Daoy (cell line): ENCODE results near the gene TMC8. TPM values are rescaled to one million over a fixed set of nuclear protein-coding genes. Genes with fewer than 3 reads are reported as not detected.
"Not testable (repeated sequence)": the region's sequence is repeated elsewhere in the genome, so short reads cannot be mapped to it uniquely, and the experiment has no call there.

Experiments
- DNase-seq: peaks from one replicate; pipeline ENCODE4 v3.0.0-alpha.2; 2015; ENCODE audit warnings: low read depth
- total RNA-seq: library from RNA; depleted of rRNA; stranded (reverse); fragments of >200 nt; shearing (Covaris generic); gene quantifications from 2 replicates; pipeline ENCODE4 v1.2.3, GENCODE V29; 2014

TMC8 gene
- total RNA-seq, 1 experiment from 2014 or later: not detected

- DNase-seq: no peak
Measured at GRCh38 chr17:78134899-78135385, 4.4 kb downstream of the TMC8 start.

GRCh38 chr17:78135858-78136500 lies 5.4 kb downstream of the TMC8 start:
- DNase-seq: no peak

GRCh38 chr17:78137392-78138203 lies 7.0 kb downstream of the TMC8 start:
- DNase-seq: no peak

GRCh38 chr17:78138204-78139060 lies 7.9 kb downstream of the TMC8 start:
- DNase-seq: peak; percentile 10

- not testable (repeated sequence) for DNase-seq
Measured at GRCh38 chr17:78139861-78140168, 9.2 kb downstream of the TMC8 start.

- peak; percentile 96 for DNase-seq
Measured at GRCh38 chr17:78140169-78141051, 9.8 kb downstream of the TMC8 start.

GRCh38 chr17:78141437-78142118 lies 11.0 kb downstream of the TMC8 start:
- no peak for DNase-seq

- peak; percentile 89 for DNase-seq
Measured at GRCh38 chr17:78142119-78142861, 11.7 kb downstream of the TMC8 start.

GRCh38 chr17:78143214-78144146 lies 12.9 kb downstream of the TMC8 start:
- no peak for DNase-seq

- DNase-seq: peak; percentile 80
Measured at GRCh38 chr17:78144147-78144719, 13.7 kb downstream of the TMC8 start.

GRCh38 chr17:78144736-78145641 lies 14.4 kb downstream of the TMC8 start:
- no peak for DNase-seq

- DNase-seq: no peak
Measured at GRCh38 chr17:78146471-78146869, 15.9 kb downstream of the TMC8 start.

- no peak for DNase-seq
Measured at GRCh38 chr17:78146881-78147280, 16.3 kb downstream of the TMC8 start.

GRCh38 chr17:78147315-78147998 lies 16.9 kb downstream of the TMC8 start:
- DNase-seq: no peak

GRCh38 chr17:78148286-78149016 lies 17.9 kb downstream of the TMC8 start:
- DNase-seq: no peak

- no peak for DNase-seq
Measured at GRCh38 chr17:78151514-78152008, 21.0 kb downstream of the TMC8 start.
